GM15510 (cell line): ENCODE measurements around the gene IVD.

ENCODE experiments used
- POLR2A ChIP-seq: IDR thresholded peaks from 3 replicates; pipeline ENCODE4 v1.6.1; 2011; ENCODE audit warnings: borderline replicate concordance; ENCODE audit not compliant: insufficient read length; ENCODE audit errors: extremely low read depth

IVD gene

GRCh38 chr15:40450047-40450446 is 44.5 kb downstream of the IVD start:
- no peak for TF ChIP-seq POLR2A

- no peak for TF ChIP-seq POLR2A
These were observed 46.0 kb downstream of the IVD start for GRCh38 chr15:40451527-40452158.

- TF ChIP-seq POLR2A: no peak
These were observed 46.9 kb downstream of the IVD start for GRCh38 chr15:40452296-40453090.

GRCh38 chr15:40454904-40455391 is 49.4 kb downstream of the IVD start:
- no peak for TF ChIP-seq POLR2A

GRCh38 chr15:40456299-40456712 is 50.7 kb downstream of the IVD start:
- no peak for TF ChIP-seq POLR2A

GRCh38 chr15:40456738-40457137 is 51.1 kb downstream of the IVD start:
- no peak for TF ChIP-seq POLR2A

GRCh38 chr15:40458495-40459371 is 53.1 kb downstream of the IVD start:
- no peak for TF ChIP-seq POLR2A

- TF ChIP-seq POLR2A: no peak
These were observed 53.9 kb downstream of the IVD start for GRCh38 chr15:40459391-40460015.

- no peak for TF ChIP-seq POLR2A
These were observed 54.8 kb downstream of the IVD start for GRCh38 chr15:40460404-40460803.

- no peak for TF ChIP-seq POLR2A
These were observed 56.4 kb downstream of the IVD start for GRCh38 chr15:40461958-40462357.

- no peak for TF ChIP-seq POLR2A
These were observed 57.7 kb downstream of the IVD start for GRCh38 chr15:40463279-40463678.

- TF ChIP-seq POLR2A: no peak
These were observed 58.4 kb downstream of the IVD start for GRCh38 chr15:40463886-40464545.

GRCh38 chr15:40464595-40465185 is 59.1 kb downstream of the IVD start:
- TF ChIP-seq POLR2A: no peak

- TF ChIP-seq POLR2A: no peak
These were observed 60.3 kb downstream of the IVD start for GRCh38 chr15:40465939-40466338.
